CD4-positive, alpha-beta memory T cell (primary cell): ENCODE data around the gene SERPINH1. TPM values are rescaled to one million over a fixed set of nuclear protein-coding genes. Genes with fewer than 3 reads are reported as not detected.

Experiments used
- CTCF ChIA-PET: fragments of 350-600 bp; sonication (Branson Sonifier 250); formaldehyde crosslinking; loops from one replicate; lab custom pipeline; 2021; ENCODE audit warnings: inconsistent platforms; ENCODE audit not compliant: partially characterized antibody; lab: Charles Lee
- POLR2A ChIA-PET: fragments of 350-600 bp; sonication (Branson Sonifier 250); formaldehyde crosslinking; loops from one replicate; lab custom pipeline; 2021; ENCODE audit not compliant: partially characterized antibody; lab: Charles Lee
- DNase-seq, 5 donors: peaks; one replicate each; pipeline versions ENCODE4 v3.0.0 to v3.0.0-alpha.2; 2020 to 2022; ENCODE audit warnings: mixed read lengths in 1 of 5
- H3K27ac ChIP-seq: one replicate; pipeline ENCODE4 v1.7.0; 2013; ENCODE audit warnings: low read depth, low read length
- H3K27me3 ChIP-seq: 2 replicates; pipeline ENCODE4 v1.7.0; 2013; ENCODE audit warnings: mild to moderate bottlenecking, low read length, moderate library complexity; ENCODE audit not compliant: insufficient read depth
- H3K36me3 ChIP-seq: 2 replicates; pipeline ENCODE4 v1.7.0; 2013; ENCODE audit warnings: mild to moderate bottlenecking, low read length, moderate library complexity; ENCODE audit not compliant: insufficient read depth
- H3K4me1 ChIP-seq: 2 replicates; pipeline ENCODE4 v1.7.0; 2013; ENCODE audit warnings: mild to moderate bottlenecking, low read length, moderate library complexity; ENCODE audit not compliant: insufficient read depth
- H3K4me3 ChIP-seq, 2 donors: one replicate each; pipeline ENCODE4 v1.7.0; 2013; ENCODE audit warnings: low read length in 2 of 2, mild to moderate bottlenecking in 1 of 2
- H3K9me3 ChIP-seq, 2 donors: one replicate each; pipeline ENCODE4 v1.7.0; 2013; ENCODE audit warnings: low read length in 2 of 2, control low read depth in 1 of 2; ENCODE audit not compliant: control insufficient read depth in 1 of 2
- H3K27ac Mint-ChIP-seq, 7 donors: one replicate each; pipeline ENCODE4 v1.8.0; 2020 to 2021; ENCODE audit warnings: mixed read lengths in 7 of 7, mild to moderate bottlenecking in 6 of 7, inconsistent platforms in 3 of 7, moderate library complexity in 3 of 7
- H3K27me3 Mint-ChIP-seq, 2 donors: one replicate each; pipeline ENCODE4 v1.8.0; 2020 to 2021; ENCODE audit warnings: mixed read lengths in 2 of 2
- H3K36me3 Mint-ChIP-seq, 2 donors: one replicate each; pipeline ENCODE4 v1.8.0; 2020 to 2021; ENCODE audit warnings: mixed read lengths in 2 of 2, inconsistent platforms in 1 of 2, mild to moderate bottlenecking in 1 of 2
- H3K4me1 Mint-ChIP-seq, 4 donors: one replicate each; pipeline ENCODE4 v1.8.0; 2020 to 2021; ENCODE audit warnings: mixed read lengths in 4 of 4, mild to moderate bottlenecking in 1 of 4
- H3K4me3 Mint-ChIP-seq, 8 donors: one replicate each; pipeline ENCODE4 v1.8.0; 2020 to 2021; ENCODE audit warnings: mixed read lengths in 8 of 8, mild to moderate bottlenecking in 7 of 8, moderate library complexity in 6 of 8, inconsistent platforms in 3 of 8
- H3K9me3 Mint-ChIP-seq, 8 donors: one replicate each; pipeline ENCODE4 v1.8.0; 2020 to 2021; ENCODE audit warnings: mixed read lengths in 8 of 8, mild to moderate bottlenecking in 5 of 8, inconsistent platforms in 3 of 8, moderate library complexity in 1 of 8
- intact Hi-C: fragments of 100-400 bp; cut with micrococcal nuclease; formaldehyde crosslinking; loops from one replicate; pipeline ENCODE4 v1.15.1; 2023
- polyA plus RNA-seq, 2 donors: library from polyadenylated mRNA; unstranded; fragments of 300-500 nt; fragmentation: Illumina TruSeq; gene quantifications; one replicate each; pipeline ENCODE4 v1.2.3, GENCODE V29; 2021
- total RNA-seq, 2 experiments: library from RNA; stranded (reverse); gene quantifications; one replicate each; pipeline ENCODE4 v1.2.3, GENCODE V29; 2021

Gene SERPINH1
- total and polyA plus RNA-seq, 4 experiments from 2014 or later: 1.1 to 16.2 (median 11.3) TPM

DNA sequence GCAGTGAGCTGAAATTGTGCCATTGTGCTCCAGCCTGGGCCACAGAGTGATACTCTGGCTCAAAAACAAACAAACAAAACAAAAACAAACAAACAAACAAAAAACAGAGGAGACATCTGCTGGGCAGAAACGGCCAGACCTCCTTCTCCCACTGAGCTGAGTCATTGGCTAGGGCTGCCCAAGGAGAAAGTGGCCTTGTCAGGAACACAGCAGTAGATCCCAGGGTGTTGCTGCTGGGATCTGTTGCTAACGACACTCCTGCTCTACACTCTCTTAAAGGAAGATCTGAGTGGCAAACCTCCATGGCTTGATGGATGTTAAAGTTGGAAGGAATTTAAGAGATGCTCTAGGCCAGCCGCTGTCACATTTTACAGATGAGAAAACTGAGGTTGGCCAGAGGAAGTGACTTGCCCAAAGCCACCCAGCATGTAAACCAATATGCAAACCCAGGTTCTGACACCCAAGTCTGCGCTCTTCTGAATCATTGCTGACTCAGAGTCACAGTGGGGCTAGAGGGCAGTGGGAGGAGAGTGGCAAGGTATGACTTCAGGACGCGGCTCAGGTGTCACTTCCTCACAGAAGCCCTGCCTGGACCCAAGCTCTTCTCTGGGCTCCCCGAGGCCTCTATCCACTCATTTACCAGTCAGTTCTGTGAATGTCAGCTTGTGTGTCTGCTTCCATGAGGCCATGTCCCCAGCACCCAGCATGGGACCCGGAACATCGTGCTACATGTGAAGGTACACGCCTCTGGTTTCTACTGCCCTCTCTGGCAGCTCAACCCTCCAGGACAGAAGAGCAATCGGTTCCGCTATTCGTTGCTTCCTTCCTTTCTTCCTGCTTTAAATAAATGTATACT is 25.0 kb upstream of the SERPINH1 start:
- Histone ChIP-seq H3K4me3 (no peak overlapping the region), H3K4me1 (peaks cover 28% of the 10 kb centered on the region), H3K36me3 (no peaks in the 10 kb centered on the region), H3K9me3 (no peaks in the 10 kb centered on the region), H3K27me3 (no peaks in the 10 kb centered on the region), H3K27ac (no peak overlapping the region)
- Mint-ChIP-seq H3K27me3 (peaks cover 0 to 3% of the 10 kb centered on the region in 2 donors), H3K9me3 (no peaks in the 10 kb centered on the region), H3K36me3 (no peaks in the 10 kb centered on the region), H3K4me1 (peaks cover 25 to 31% (median 28%) of the 10 kb centered on the region in 4 donors), H3K4me3 (peak overlapping the region in 5 of 8 donors; percentile 1 to 56 (median 15)), H3K27ac (peak overlapping the region in 6 of 7 donors; percentile 0 to 61 (median 18))
- intact Hi-C loops: no loop called here
- CTCF ChIA-PET: interaction anchor here (1.4 to 10.1 kb wide), 4 partner anchors 9 to 150 kb away, joined by 3 to 301 read pairs (median 94); no protein-coding TSS in a partner anchor
- peak in 1 of 5 donors; percentile 20 for DNase-seq
- POLR2A ChIA-PET: interaction anchor here (0.8 kb wide), 1 partner anchor 92 kb away, joined by 4 read pairs; no protein-coding TSS in a partner anchor

DNA sequence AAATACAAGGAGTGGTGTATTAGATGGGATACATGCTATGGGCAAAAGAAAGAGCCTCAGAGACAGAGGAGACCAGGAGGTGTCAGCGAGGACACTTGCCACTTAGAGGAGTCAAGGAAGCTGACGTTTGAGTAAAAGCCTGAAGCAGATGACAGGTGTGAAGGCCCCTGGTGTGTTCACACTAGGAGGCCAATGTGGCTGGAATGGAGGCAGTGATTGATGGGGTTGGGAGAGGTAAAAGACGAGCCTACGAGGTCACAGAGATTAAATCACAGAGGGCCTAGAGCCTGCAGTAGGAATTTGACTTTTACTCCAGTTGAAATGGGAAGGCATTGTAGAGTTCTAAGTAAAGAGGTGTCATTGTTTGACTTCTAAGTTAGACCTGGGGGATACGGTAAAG is 24.3 kb upstream of the SERPINH1 start:
- no peaks in the 10 kb centered on the region for H3K9me3 ChIP-seq
- no peaks in the 10 kb centered on the region for H3K9me3 Mint-ChIP-seq
- no peaks in the 10 kb centered on the region for H3K36me3 ChIP-seq
- peaks cover 25% of the 10 kb centered on the region for H3K4me1 ChIP-seq
- no peak overlapping the region for H3K4me3 ChIP-seq
- intact Hi-C loops: no loop called here
- ChIA-PET POLR2A (no interaction called here), CTCF (interaction anchor here (2.0 to 10.1 kb wide), 2 partner anchors 130 to 150 kb away, joined by 6 to 183 read pairs; no protein-coding TSS in a partner anchor)
- no peak for DNase-seq
- H3K4me3 Mint-ChIP-seq: peak overlapping the region in 1 of 8 donors; percentile 14
- peak overlapping the region in 5 of 7 donors; percentile 0 to 61 (median 32) for H3K27ac Mint-ChIP-seq
- no peaks in the 10 kb centered on the region for H3K27me3 ChIP-seq
- no peak overlapping the region for H3K27ac ChIP-seq
- peaks cover 20 to 27% (median 23%) of the 10 kb centered on the region in 4 donors for H3K4me1 Mint-ChIP-seq
- H3K27me3 Mint-ChIP-seq: peaks cover 0 to 3% of the 10 kb centered on the region in 2 donors
- no peaks in the 10 kb centered on the region for H3K36me3 Mint-ChIP-seq

DNA sequence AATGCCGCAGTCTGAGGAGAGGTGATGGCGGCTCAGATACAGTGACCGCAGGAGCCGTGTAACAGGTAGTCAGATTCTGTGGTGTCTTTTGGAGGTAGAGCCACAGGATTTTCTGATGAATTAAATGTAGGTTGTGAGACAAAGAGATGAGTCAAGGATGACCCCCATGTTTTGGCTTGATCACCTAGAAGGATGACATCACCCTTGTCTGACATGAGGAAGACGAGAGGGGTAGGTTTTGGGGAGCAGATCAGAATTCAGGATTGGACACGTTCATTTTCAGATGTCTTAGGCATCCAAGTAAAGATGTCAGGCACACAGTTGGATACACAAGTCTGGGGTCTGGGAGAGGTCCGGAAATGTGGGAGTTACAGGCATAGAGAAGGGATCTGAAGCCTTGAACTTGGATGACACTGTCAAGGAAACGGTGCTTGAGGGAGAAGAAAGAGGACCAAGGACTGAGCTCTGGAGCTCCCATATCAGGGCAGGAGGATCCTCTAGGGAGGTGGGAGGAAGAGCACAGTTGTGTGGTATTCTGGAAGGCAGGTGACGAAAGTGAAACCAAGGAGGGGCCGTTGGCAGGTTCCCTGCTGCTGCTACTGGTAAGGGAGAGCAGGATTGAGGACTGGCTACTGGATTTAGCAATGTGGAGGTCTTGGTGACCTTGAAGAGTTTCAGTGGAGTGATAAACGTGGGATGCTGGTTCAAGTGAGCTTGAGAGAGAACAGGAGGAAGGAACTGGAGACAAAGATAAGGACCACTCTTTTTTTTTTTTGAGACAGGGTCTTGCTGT is 23.7 kb upstream of the SERPINH1 start:
- Mint-ChIP-seq H3K4me3 (no peak overlapping the region), H3K9me3 (no peaks in the 10 kb centered on the region), H3K4me1 (peaks cover 20 to 27% (median 23%) of the 10 kb centered on the region in 4 donors), H3K27ac (peak overlapping the region in 3 of 7 donors; percentile 2 to 54 (median 4)), H3K27me3 (peaks cover 0 to 3% of the 10 kb centered on the region in 2 donors), H3K36me3 (no peaks in the 10 kb centered on the region)
- Histone ChIP-seq H3K4me1 (peaks cover 25% of the 10 kb centered on the region), H3K9me3 (no peaks in the 10 kb centered on the region), H3K4me3 (no peak overlapping the region), H3K36me3 (no peaks in the 10 kb centered on the region), H3K27me3 (no peaks in the 10 kb centered on the region), H3K27ac (no peak overlapping the region)
- POLR2A ChIA-PET: no interaction called here
- CTCF ChIA-PET: interaction anchor here (0.8 kb wide), 1 partner anchor 259 kb away, joined by 3 read pairs; no protein-coding TSS in a partner anchor
- DNase-seq: no peak
- intact Hi-C loops: no loop called here

DNA sequence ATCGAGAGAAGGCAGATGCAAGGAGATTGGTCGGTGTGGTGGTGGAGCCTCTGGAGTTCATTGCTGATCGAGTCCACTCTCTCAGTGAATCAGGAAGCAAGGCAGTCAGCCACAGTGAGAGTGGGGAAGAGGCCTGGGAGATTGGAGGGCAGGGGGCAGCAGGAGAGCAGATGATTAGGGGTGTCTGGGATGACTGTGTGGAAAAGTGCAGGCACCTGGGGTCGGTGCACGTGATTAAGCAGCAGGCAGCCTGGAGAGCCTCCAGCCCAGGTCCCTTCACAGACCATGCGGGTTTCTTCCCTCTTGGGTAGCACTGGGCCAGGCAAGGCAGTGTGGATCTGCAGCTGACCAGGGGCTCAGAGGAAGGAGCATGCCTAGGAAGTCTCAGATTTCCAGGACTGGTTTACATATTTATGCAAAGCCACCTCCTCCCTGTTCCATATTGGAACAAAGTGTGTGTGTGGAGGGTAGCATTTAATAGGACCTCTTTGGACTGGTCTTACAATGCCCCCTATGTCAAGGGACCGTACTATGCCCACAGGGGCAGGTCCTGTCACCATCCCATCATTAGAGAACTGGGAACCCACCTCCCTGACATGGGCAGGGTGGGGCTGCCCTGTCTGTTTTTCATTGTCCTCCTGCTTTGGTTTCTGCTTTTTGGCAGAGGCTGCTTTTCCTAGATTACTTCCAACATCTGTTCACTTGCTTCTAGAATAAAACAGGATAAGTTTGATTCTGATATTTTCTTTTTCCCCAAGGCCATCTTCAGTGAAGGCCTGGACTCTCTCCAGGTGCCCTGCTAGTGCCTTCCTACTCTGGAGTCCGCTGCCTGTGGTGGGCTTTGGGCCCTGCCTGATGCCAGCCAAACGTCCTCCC is 22.4 kb upstream of the SERPINH1 start:
- Mint-ChIP-seq H3K36me3 (no peaks in the 10 kb centered on the region), H3K4me3 (no peak overlapping the region), H3K27me3 (peaks cover 0 to 6% of the 10 kb centered on the region in 2 donors), H3K27ac (peak overlapping the region in 4 of 7 donors; percentile 5 to 58 (median 22)), H3K9me3 (no peaks in the 10 kb centered on the region), H3K4me1 (peaks cover 13 to 18% (median 15%) of the 10 kb centered on the region in 4 donors)
- no peak for DNase-seq
- intact Hi-C loops: no loop called here
- ChIA-PET CTCF (interaction anchor here (1.2 kb wide), 1 partner anchor 8 kb away, joined by 6 read pairs; no protein-coding TSS in a partner anchor), POLR2A (no interaction called here)
- no peak overlapping the region for H3K27ac ChIP-seq
- H3K4me3 ChIP-seq: no peak overlapping the region
- H3K36me3 ChIP-seq: no peaks in the 10 kb centered on the region
- H3K4me1 ChIP-seq: peaks cover 15% of the 10 kb centered on the region
- H3K27me3 ChIP-seq: no peaks in the 10 kb centered on the region
- no peaks in the 10 kb centered on the region for H3K9me3 ChIP-seq

DNA sequence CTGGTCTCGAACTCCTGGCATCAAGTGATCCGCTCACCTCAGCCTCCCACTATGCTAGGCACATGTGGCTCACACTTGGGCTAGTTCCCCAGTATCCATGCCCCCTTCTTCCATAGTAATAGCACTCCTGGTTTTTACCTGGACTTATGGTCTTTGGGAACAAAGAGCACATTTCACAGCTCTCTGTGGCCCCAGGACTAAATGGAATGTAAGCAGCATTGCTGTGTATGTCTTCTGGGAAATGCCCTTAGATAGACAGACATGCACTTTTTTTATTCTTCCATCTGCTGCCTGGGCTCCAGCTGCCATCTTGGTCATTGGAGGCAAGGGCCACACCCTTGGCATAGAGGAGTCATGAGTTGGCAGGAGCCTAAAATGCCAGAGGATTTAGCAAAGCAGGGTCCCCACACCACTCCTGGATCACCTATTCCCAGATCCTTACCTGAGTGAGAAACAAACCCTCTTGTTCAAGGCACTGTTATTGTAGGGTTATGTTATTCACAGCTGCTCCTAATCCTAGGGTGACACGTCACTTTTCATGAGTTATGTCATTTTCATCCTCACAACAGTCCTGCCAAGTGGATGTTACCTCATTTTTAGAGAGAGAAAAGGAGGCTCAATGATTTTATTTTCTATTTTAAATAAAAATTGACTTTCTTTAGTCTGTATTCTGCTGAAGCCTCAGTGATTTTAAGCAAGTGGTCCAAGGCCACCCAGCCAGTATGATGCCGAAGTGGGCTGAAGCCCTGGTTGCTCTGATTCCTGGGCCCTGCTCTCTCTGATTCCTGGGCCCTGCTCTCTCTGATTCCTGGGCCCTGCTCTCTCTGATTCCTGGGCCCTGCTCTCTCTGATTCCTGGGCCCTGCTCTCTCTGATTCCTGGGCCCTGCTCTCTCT is 20.6 kb upstream of the SERPINH1 start:
- H3K27me3 Mint-ChIP-seq: peaks cover 0 to 6% of the 10 kb centered on the region in 2 donors
- ChIA-PET POLR2A (interaction anchor here (1.2 kb wide), 1 partner anchor 21 kb away, joined by 3 read pairs; the partner anchor contains the start of gene SERPINH1), CTCF (interaction anchor here (0.7 to 1.2 kb wide), 3 partner anchors 10 to 97 kb away, joined by 3 to 6 read pairs (median 4); no protein-coding TSS in a partner anchor)

DNA sequence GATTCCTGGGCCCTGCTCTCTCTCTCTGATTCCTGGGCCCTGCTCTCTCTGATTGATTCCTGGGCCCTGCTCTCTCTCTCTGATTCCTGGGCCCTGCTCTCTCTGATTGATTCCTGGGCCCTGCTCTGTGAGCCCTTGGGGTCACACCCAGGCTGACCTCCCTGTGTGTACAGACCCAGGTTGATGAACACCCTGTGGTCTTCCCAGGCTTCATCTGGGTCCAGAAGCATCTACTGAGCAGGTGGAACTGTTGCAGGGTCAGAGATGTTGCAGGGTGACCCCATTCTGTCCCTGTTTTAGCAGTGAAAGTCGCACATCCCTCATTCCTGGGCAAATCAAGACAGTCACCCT is 20.0 kb upstream of the SERPINH1 start:
- Mint-ChIP-seq H3K36me3 (no peaks in the 10 kb centered on the region), H3K27me3 (peaks cover 0 to 7% of the 10 kb centered on the region in 2 donors), H3K4me1 (peaks cover 8 to 13% (median 11%) of the 10 kb centered on the region in 4 donors), H3K4me3 (no peak overlapping the region), H3K27ac (no peak overlapping the region), H3K9me3 (peaks cover 0 to 1% (median 0%) of the 10 kb centered on the region in 8 donors)
- Histone ChIP-seq H3K27ac (no peak overlapping the region), H3K9me3 (no peaks in the 10 kb centered on the region), H3K4me1 (peaks cover 8% of the 10 kb centered on the region), H3K4me3 (no peak overlapping the region), H3K27me3 (no peaks in the 10 kb centered on the region), H3K36me3 (no peaks in the 10 kb centered on the region)
- POLR2A ChIA-PET: interaction anchor here (1.2 kb wide), 1 partner anchor 20 kb away, joined by 3 read pairs; the partner anchor contains the start of gene SERPINH1
- intact Hi-C loops: no loop called here
- no peak for DNase-seq
- CTCF ChIA-PET: interaction anchor here (1.2 to 2.3 kb wide), 2 partner anchors 9 to 18 kb away, joined by 3 to 11 read pairs; no protein-coding TSS in a partner anchor

More for the DNA sequence above, 20.6 kb upstream of the SERPINH1 start:
- Mint-ChIP-seq H3K4me1 (peaks cover 13 to 18% (median 14%) of the 10 kb centered on the region in 4 donors), H3K4me3 (no peak overlapping the region), H3K27ac (no peak overlapping the region), H3K9me3 (no peaks in the 10 kb centered on the region), H3K36me3 (no peaks in the 10 kb centered on the region)
- H3K4me3 ChIP-seq: no peak overlapping the region
- H3K4me1 ChIP-seq: peaks cover 11% of the 10 kb centered on the region
- intact Hi-C loops: no loop called here
- H3K9me3 ChIP-seq: no peaks in the 10 kb centered on the region
- H3K27ac ChIP-seq: no peak overlapping the region
- H3K36me3 ChIP-seq: no peaks in the 10 kb centered on the region
- no peak for DNase-seq
- no peaks in the 10 kb centered on the region for H3K27me3 ChIP-seq
